ENCODE measurements around the gene FRMD4A.
"Not testable (repeated sequence)": the region's sequence is repeated elsewhere in the genome, so short reads cannot be mapped to it uniquely, and the experiment has no call there.

DNA sequence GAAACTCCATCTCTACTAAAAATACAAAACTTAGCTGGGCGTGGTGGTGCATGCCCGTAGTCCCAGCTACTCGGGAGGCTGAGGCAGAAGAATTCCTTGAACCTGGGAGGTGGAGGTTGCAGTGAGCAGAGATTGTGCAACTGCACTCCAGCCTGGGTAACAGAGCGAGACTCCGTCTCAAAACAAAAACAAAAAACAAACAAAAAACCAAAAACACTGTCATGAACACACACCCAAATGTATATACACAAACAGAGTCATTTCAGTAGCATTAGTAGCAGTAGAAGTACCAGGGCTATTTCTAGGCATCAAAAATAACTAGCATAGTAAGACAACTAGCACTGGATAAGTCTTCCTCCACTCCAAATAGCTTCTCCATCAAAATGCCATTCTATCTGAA lies 263.1 kb downstream of the FRMD4A start:
- not testable (repeated sequence) for TF ChIP-seq CTCF, POLR2A (IDR thresholded peaks at IDR 0.05)
